H1 (cell line): ENCODE measurements around the gene SHISA9. TPM values are rescaled to one million over a fixed set of nuclear protein-coding genes. Genes with fewer than 3 reads are reported as not detected.

Source experiments
- CTCF ChIA-PET: fragments of 300-600 bp; sonication (Branson Sonifier 250); formaldehyde crosslinking; loops from one replicate; lab custom pipeline; 2021; ENCODE audit not compliant: partially characterized antibody; lab: Charles Lee
- POLR2A ChIA-PET: fragments of 300-600 bp; sonication (Branson Sonifier 250); formaldehyde crosslinking; loops from one replicate; lab custom pipeline; 2021; ENCODE audit warnings: inconsistent platforms; ENCODE audit not compliant: partially characterized antibody; lab: Charles Lee
- DNase-seq, 2 experiments: peaks; one replicate each; pipeline versions ENCODE4 v3.0.0 to v3.0.0-alpha.2; 2010 to 2022; ENCODE audit warnings: low spot score in 2 of 2, low read depth in 1 of 2, mixed read lengths in 1 of 2
- FAIRE-seq: peaks from 2 replicates; lab custom pipeline; 2011; peaks lifted over from hg19 to GRCh38; lab: Jason Lieb, UNC
- H2AFZ ChIP-seq: 2 replicates; pipeline ENCODE4 v1.8.1; 2012; ENCODE audit warnings: low read length, inconsistent platforms
- H2AK5ac ChIP-seq: 2 replicates; pipeline ENCODE4 v1.6.1; 2013; ENCODE audit warnings: low read depth, low read length
- H2BK120ac ChIP-seq: replicated peaks from 2 replicates; pipeline ENCODE3; 2013; ENCODE audit warnings: low read depth, low read length, inconsistent platforms
- H2BK12ac ChIP-seq: 2 replicates; pipeline ENCODE4 v1.6.1; 2013; ENCODE audit warnings: low read depth, low read length
- H2BK15ac ChIP-seq: 2 replicates; pipeline ENCODE4 v1.6.1; 2013; ENCODE audit warnings: low read length
- H2BK20ac ChIP-seq: 2 replicates; pipeline ENCODE4 v1.6.1; 2013; ENCODE audit warnings: low read length
- H2BK5ac ChIP-seq: 2 replicates; pipeline ENCODE4 v1.6.1; 2013; ENCODE audit warnings: low read depth, low read length
- H3K14ac ChIP-seq: 2 replicates; pipeline ENCODE4 v1.6.1; 2013; ENCODE audit warnings: inconsistent platforms; ENCODE audit not compliant: insufficient read length
- H3K18ac ChIP-seq: 2 replicates; pipeline ENCODE4 v1.6.1; 2013; ENCODE audit warnings: low read length; ENCODE audit errors: extremely low read depth
- H3K23ac ChIP-seq: 2 replicates; pipeline ENCODE4 v1.6.1; 2013; ENCODE audit warnings: inconsistent platforms; ENCODE audit not compliant: insufficient read length
- H3K23me2 ChIP-seq: 2 replicates; pipeline ENCODE4 v1.6.1; 2013; ENCODE audit warnings: low read depth, low read length
- H3K27ac ChIP-seq: 2 replicates; pipeline ENCODE4 v1.6.1; 2011; ENCODE audit warnings: low read depth, low read length, inconsistent platforms
- H3K27me3 ChIP-seq, 4 experiments: replicated peaks in 1 of 4; 1 replicate in 1 of 4; 2 replicates in 3 of 4; pipeline versions ENCODE4 v1.6.1 to v1.8.1; 2011 to 2013; ENCODE audit warnings: low read length in 3 of 4, mild to moderate bottlenecking in 3 of 4, inconsistent platforms in 2 of 4, mixed read lengths in 2 of 4, moderate library complexity in 1 of 4; ENCODE audit not compliant: control insufficient read depth in 3 of 4, insufficient read depth in 3 of 4; ENCODE audit errors: extremely low read depth in 1 of 4
- H3K36me3 ChIP-seq, 4 experiments: 2 replicates each; pipeline versions ENCODE4 v1.6.1 to v1.8.1; 2011 to 2013; ENCODE audit warnings: mild to moderate bottlenecking in 4 of 4, low read length in 3 of 4, moderate library complexity in 2 of 4, control low read depth in 1 of 4, inconsistent platforms in 1 of 4; ENCODE audit not compliant: insufficient read depth in 4 of 4, control insufficient read depth in 2 of 4
- H3K4ac ChIP-seq: replicated peaks from 2 replicates; pipeline ENCODE3; 2013; ENCODE audit warnings: low read length, low read depth, mixed read lengths, inconsistent platforms; ENCODE audit not compliant: insufficient read length
- H3K4me1 ChIP-seq, 4 experiments: replicated peaks in 1 of 4; 1 replicate in 1 of 4; 2 replicates in 3 of 4; pipeline versions ENCODE4 v1.6.1 to v1.8.1; 2011 to 2013; ENCODE audit warnings: low read length in 3 of 4, inconsistent platforms in 2 of 4, mixed read lengths in 1 of 4; ENCODE audit not compliant: insufficient read depth in 4 of 4, control insufficient read depth in 3 of 4
- H3K4me2 ChIP-seq, 2 experiments: 2 replicates each; pipeline versions ENCODE4 v1.6.1 to v1.8.1; 2011 to 2013; ENCODE audit warnings: low read depth in 2 of 2, low read length in 2 of 2, control low read depth in 1 of 2, inconsistent platforms in 1 of 2, mild to moderate bottlenecking in 1 of 2; ENCODE audit not compliant: insufficient read depth in 1 of 2
- H3K4me3 ChIP-seq, 4 experiments: fragments of 200-600, 300-600 bp in 1 of 4; sonication (generic), shearing (Covaris generic), sonication (Bioruptor Twin) in 1 of 4; 2 replicates each; pipeline versions ENCODE4 v1.5.1 to v1.8.1; 2011 to 2016; ENCODE audit warnings: low read length in 4 of 4, low read depth in 3 of 4, control low read depth in 2 of 4, inconsistent platforms in 2 of 4, mild to moderate bottlenecking in 2 of 4, mixed read lengths in 1 of 4, moderate library complexity in 1 of 4; ENCODE audit not compliant: insufficient read depth in 2 of 4; ENCODE audit errors: extremely low read depth in 1 of 4
- H3K56ac ChIP-seq: replicated peaks from 2 replicates; pipeline ENCODE3; 2013; ENCODE audit warnings: low read depth, mild to moderate bottlenecking, mixed read lengths, low read length, inconsistent platforms; ENCODE audit not compliant: insufficient read length
- H3K79me1 ChIP-seq: 2 replicates; pipeline ENCODE4 v1.6.1; 2013; ENCODE audit warnings: low read depth, low read length, control low read depth
- H3K79me2 ChIP-seq, 2 experiments: 2 replicates each; pipeline versions ENCODE4 v1.6.1 to v1.8.1; 2012 to 2013; ENCODE audit warnings: low read length in 2 of 2, mild to moderate bottlenecking in 2 of 2, inconsistent platforms in 1 of 2; ENCODE audit not compliant: insufficient read depth in 2 of 2, control insufficient read depth in 1 of 2
- H3K9ac ChIP-seq, 4 experiments: replicated peaks in 1 of 4; 1 replicate in 1 of 4; 2 replicates in 3 of 4; pipeline versions ENCODE4 v1.6.1 to v1.8.1; 2011 to 2013; ENCODE audit warnings: low read depth in 3 of 4, low read length in 3 of 4, control low read depth in 2 of 4, mild to moderate bottlenecking in 2 of 4, moderate library complexity in 2 of 4, inconsistent platforms in 1 of 4; ENCODE audit errors: extremely low read depth in 1 of 4
- H3K9me3 ChIP-seq, 2 experiments: 2 replicates each; pipeline versions ENCODE4 v1.6.1 to v1.8.1; 2012 to 2013; ENCODE audit warnings: mild to moderate bottlenecking in 2 of 2, moderate library complexity in 2 of 2, control low read depth in 1 of 2, inconsistent platforms in 1 of 2, low read depth in 1 of 2, low read length in 1 of 2, mixed read lengths in 1 of 2; ENCODE audit not compliant: insufficient read depth in 2 of 2
- H4K20me1 ChIP-seq, 2 experiments: replicated peaks in 1 of 2; 2 replicates each; pipeline versions ENCODE3 to v1.8.1; 2011 to 2013; ENCODE audit warnings: inconsistent platforms in 2 of 2, low read length in 2 of 2, mild to moderate bottlenecking in 1 of 2; ENCODE audit not compliant: insufficient read depth in 2 of 2, control insufficient read depth in 1 of 2
- H4K5ac ChIP-seq: 2 replicates; pipeline ENCODE4 v1.6.1; 2013; ENCODE audit warnings: low read length, low read depth, mixed read lengths, inconsistent platforms; ENCODE audit not compliant: insufficient read length
- H4K8ac ChIP-seq: 2 replicates; pipeline ENCODE4 v1.8.0; 2013; ENCODE audit warnings: mild to moderate bottlenecking, moderate library complexity, low read length, inconsistent platforms; ENCODE audit not compliant: insufficient read depth; ENCODE audit errors: extremely low read depth
- H4K91ac ChIP-seq: replicated peaks from 2 replicates; pipeline ENCODE3; 2013; ENCODE audit warnings: low read length, mixed read lengths, inconsistent platforms; ENCODE audit not compliant: insufficient read length
- ATF3 ChIP-seq: IDR thresholded peaks from 2 replicates; pipeline ENCODE4 v1.6.1; 2011; ENCODE audit warnings: low read depth, mild to moderate bottlenecking, low read length; ENCODE audit not compliant: insufficient read depth
- CREB1 ChIP-seq: IDR thresholded peaks from 2 replicates; pipeline ENCODE4 v1.6.1; 2012; ENCODE audit warnings: inconsistent platforms
- E2F6 ChIP-seq: IDR thresholded peaks from 2 replicates; pipeline ENCODE4 v1.6.1; 2012; ENCODE audit warnings: inconsistent platforms
- EGR1 ChIP-seq: IDR thresholded peaks from 2 replicates; pipeline ENCODE4 v1.6.1; 2011; ENCODE audit warnings: low read depth, low read length, borderline replicate concordance
- EP300 ChIP-seq, 2 experiments: IDR thresholded peaks; 1 replicate in 1 of 2; 2 replicates in 1 of 2; pipeline ENCODE4 v1.6.1; 2011 to 2012; ENCODE audit warnings: low read depth in 2 of 2, low read length in 2 of 2, mild to moderate bottlenecking in 2 of 2, borderline replicate concordance in 1 of 2, inconsistent platforms in 1 of 2, moderate library complexity in 1 of 2
- JUND ChIP-seq: IDR thresholded peaks from 2 replicates; pipeline ENCODE4 v1.6.1; 2011; ENCODE audit warnings: mild to moderate bottlenecking, improper control_type of control experiment, low read length
- KDM1A ChIP-seq: fragments of 200-600, 300-600 bp; sonication (generic); IDR thresholded peaks from 2 replicates; pipeline ENCODE4 v1.7.1; 2016; ENCODE audit warnings: mild to moderate bottlenecking, low read length, borderline replicate concordance
- POU5F1 ChIP-seq: IDR thresholded peaks from 2 replicates; pipeline ENCODE4 v1.6.1; 2011; ENCODE audit warnings: low read depth, mild to moderate bottlenecking, low read length, moderate library complexity
- RAD21 ChIP-seq, 2 experiments: IDR thresholded peaks in 1 of 2; conservative IDR thresholded peaks in 1 of 2; 2 replicates each; pipeline ENCODE4 v1.6.1; 2011; ENCODE audit warnings: low read depth in 2 of 2, low read length in 2 of 2, improper control_type of control experiment in 1 of 2, inconsistent platforms in 1 of 2, mild to moderate bottlenecking in 1 of 2, moderate library complexity in 1 of 2
- RNF2 ChIP-seq: fragments of 200-900, 300-1000 bp; sonication (generic); IDR thresholded peaks from 2 replicates; pipeline ENCODE4 v1.7.1; 2016; ENCODE audit warnings: borderline replicate concordance, low read depth, mild to moderate bottlenecking, antibody characterized with exemption, low read length; ENCODE audit not compliant: poor library complexity, severe bottlenecking; ENCODE audit errors: missing control alignments
- SIX5 ChIP-seq: IDR thresholded peaks from 2 replicates; pipeline ENCODE4 v1.6.1; 2011; ENCODE audit warnings: mild to moderate bottlenecking, low read depth, low read length
- SP1 ChIP-seq: IDR thresholded peaks from 2 replicates; pipeline ENCODE4 v1.6.1; 2011; ENCODE audit warnings: low read depth, low read length
- TAF1 ChIP-seq: IDR thresholded peaks from 2 replicates; pipeline ENCODE4 v1.6.1; 2011; ENCODE audit warnings: mild to moderate bottlenecking, low read depth, low read length
- WGBS, 2 experiments: shearing (Covaris generic) in 1 of 2; methylation state at CpG; one replicate each; pipeline versions ENCODE4 v1.1.6 to v1.1.7; 2013 to 2015; ENCODE audit warnings: low lambda C conversion rate in 2 of 2, mixed read lengths in 2 of 2, inconsistent platforms in 1 of 2, low coverage in 1 of 2, missing lambda C conversion rate in 1 of 2; ENCODE audit not compliant: insufficient replicate concordance in 2 of 2, insufficient coverage in 1 of 2, insufficient read length in 1 of 2; ENCODE audit errors: extremely low coverage in 1 of 2, missing lambda C conversion rate in 1 of 2; 5-methylcytosine and 5-hydroxymethylcytosine counted together
- polyA plus RNA-seq, 7 experiments: library from polyadenylated mRNA; depleted of rRNA in 3 of 7; stranded (reverse) in 5 of 7; unstranded in 2 of 7; fragments of >200 nt in 5 of 7; fragments of 200-250 nt in 2 of 7; gene quantifications; 1 replicate in 5 of 7; 2 replicates in 1 of 7; 4 replicates in 1 of 7; pipeline versions ENCODE4 v1.2.1 to v1.2.3, GENCODE V29; 2011 to 2013; ENCODE audit warnings: missing spikeins in 2 of 7, mixed read lengths in 2 of 7
- total RNA-seq: library from RNA; stranded (reverse); fragmentation: NEBNext Ultra II Directional; extraction: Animal tissue kit (Norgen Biotek cat#: 25700); gene quantifications from 2 replicates; pipeline ENCODE4 v1.2.1, GENCODE V29; 2021

SHISA9 gene
- total and polyA plus RNA-seq, 2 of the 8 experiments (the other 6 are each of a cell fraction or from before 2014, with no cell fraction given): 25.6 to 39.8 TPM

GRCh38 chr16:13100970-13101369, 199.6 kb downstream of the SHISA9 start:
- H3K27me3 ChIP-seq: no peaks in the 10 kb centered on the region
- no peak overlapping the region for H3K4me3 ChIP-seq
- no peak overlapping the region for H3K4ac ChIP-seq
- FAIRE-seq (no peak), DNase-seq (no peak)
- H3K56ac ChIP-seq: no peak overlapping the region
- H3K14ac ChIP-seq: no peak overlapping the region
- H3K4me1 ChIP-seq: peaks cover 3 to 12% (median 7%) of the 10 kb centered on the region in 4 experiments; a peak in 5 of 7 replicates
- H3K9ac ChIP-seq: no peak overlapping the region
- H3K9me3 ChIP-seq: peaks cover 0 to 2% of the 10 kb centered on the region in 2 experiments; a peak in 2 of 4 replicates
- H3K18ac ChIP-seq: no peak overlapping the region
- peaks cover 0 to 44% of the 10 kb centered on the region in 2 experiments; a peak in 2 of 4 replicates for H3K79me2 ChIP-seq
- H2BK120ac ChIP-seq: no peak overlapping the region
- H2BK12ac ChIP-seq: no peak overlapping the region
- no peak overlapping the region for H2BK5ac ChIP-seq
- H4K91ac ChIP-seq: no peak overlapping the region
- CTCF ChIA-PET: no interaction called here
- no peaks in the 10 kb centered on the region for H3K36me3 ChIP-seq
- no peak overlapping the region for H4K8ac ChIP-seq
- H2AK5ac ChIP-seq: no peak overlapping the region
- no peak overlapping the region for H3K23ac ChIP-seq
- H3K23me2 ChIP-seq: no peaks in the 10 kb centered on the region
- POLR2A ChIA-PET: no interaction called here
- H3K4me2 ChIP-seq: no peak overlapping the region
- no peak overlapping the region for H3K27ac ChIP-seq
- no peak overlapping the region for H2AFZ ChIP-seq
- peaks cover 8% of the 10 kb centered on the region; the same call in 1 of the 2 replicates for H3K79me1 ChIP-seq
- no peak overlapping the region for H4K5ac ChIP-seq
- no peak overlapping the region for H2BK20ac ChIP-seq
- no peak overlapping the region for H2BK15ac ChIP-seq
- H4K20me1 ChIP-seq: peaks cover 0 to 1% of the 10 kb centered on the region in 2 experiments
- 89% methylated on average over 6 of the region's 6 CpGs; no CpG with 5 or more reads in 1 of the 2 experiments for WGBS, 2 experiments
- TF ChIP-seq EGR1 (no peak), TAF1 (no peak), POU5F1 (no peak), RAD21 (IDR thresholded peaks at IDR 0.05 in 1 of 2, conservative IDR thresholded peaks at IDR 0.05 in 1 of 2; ENCODE audit: low read depth in 2 of 2, low read length in 2 of 2) (no peak), JUND (no peak), EP300 (IDR thresholded peaks at IDR 0.05; ENCODE audit: borderline replicate concordance in 1 of 2, low read depth in 2 of 2, low read length in 2 of 2) (no peak), SP1 (no peak), CREB1 (no peak), E2F6 (no peak), ATF3 (no peak), SIX5 (no peak), KDM1A (no peak), RNF2 (no peak)
